NOMO-1 (cell line): Measurements from ENCODE around the gene GLP2R.

Source experiments
- DNase-seq, 2 experiments: peaks; one replicate each; lab custom pipeline; 2025; ENCODE audit not compliant: unreplicated experiment in 2 of 2; lab: John Stamatoyannopoulos, UW

GLP2R gene

DNA sequence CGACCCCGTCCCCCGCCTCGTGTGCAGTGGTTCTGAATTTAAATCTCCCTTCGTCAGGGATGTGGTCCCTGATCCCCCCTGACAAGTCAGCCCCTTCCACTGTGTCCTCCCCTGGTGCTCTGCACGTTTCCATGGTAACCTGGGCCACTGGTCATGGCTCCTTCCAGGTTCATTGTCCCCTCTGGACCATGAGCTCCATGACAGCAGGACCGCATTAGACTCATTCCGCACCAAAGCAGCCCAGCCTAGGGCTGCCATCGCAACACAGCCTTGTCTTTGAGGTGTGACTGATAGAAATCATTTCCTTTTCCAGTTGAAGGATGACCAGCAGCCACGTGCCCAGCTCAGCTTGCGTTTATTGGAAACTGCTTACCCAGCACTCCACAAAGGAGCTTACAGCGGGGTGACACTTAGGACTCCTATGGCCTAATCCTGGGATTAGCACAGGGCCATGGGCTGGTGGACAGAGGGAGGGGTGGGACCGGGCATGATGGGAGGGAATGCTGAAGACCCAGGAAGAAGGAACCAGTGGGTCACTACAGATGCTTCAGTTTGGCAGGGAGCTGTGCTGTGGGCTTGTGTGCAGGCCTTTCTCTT, 71.7 kb downstream of the GLP2R start:
- DNase-seq, result no peak

DNA sequence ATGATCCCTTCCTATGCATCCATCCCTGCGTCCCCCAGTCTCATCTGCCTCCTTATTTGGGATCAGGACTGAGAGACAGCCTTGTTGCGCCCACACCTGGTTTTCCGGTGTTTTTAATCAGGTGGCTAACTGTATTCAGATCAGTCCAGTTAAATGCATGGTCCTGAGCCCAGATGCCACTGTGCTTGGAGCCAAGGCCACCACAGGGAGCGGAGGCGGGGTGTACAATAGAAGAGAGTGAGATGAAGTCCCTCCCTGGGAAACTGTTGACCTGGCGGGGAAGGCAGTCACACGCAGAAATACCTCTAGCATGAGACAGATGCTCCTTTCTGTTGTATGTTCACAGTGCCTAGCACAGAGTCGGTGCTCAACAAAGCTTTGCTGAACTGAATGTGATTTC, 73.1 kb downstream of the GLP2R start:
- DNase-seq, result no peak

DNA sequence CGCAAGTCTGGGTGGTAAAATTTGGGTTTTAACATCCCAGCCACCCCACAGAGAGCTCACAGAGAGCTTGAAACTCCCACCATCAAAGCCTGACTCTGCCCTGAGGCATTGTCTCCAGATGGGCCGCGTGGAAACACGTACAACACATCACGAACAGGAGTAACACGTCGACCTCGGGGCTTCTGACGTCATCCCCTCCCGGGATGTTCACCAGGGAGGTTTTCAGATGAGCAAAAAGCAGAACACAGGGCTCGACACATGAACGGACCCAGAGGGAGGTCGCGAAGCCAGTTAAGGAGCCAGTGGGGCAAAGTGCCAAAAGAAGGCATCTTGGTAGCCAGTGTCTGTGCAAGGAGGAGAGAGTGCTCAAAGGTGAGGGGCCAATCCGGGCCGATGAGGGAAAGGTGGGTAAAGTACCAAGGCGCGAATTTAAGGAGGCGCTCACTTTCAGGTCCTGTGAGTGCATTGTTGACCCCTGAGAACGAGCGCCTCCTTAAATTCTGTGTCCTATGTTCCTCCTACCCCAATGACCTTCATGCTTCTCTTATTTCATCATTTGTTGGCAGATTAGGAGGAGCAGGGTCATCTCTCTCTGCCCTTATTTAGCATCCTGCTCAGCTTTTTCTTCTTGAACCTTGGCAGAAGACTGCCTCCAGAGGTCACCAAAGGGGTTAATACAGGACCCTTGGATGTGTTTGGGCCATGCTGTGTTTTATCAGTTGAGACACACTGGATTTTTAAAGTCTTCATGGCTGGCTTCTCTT, 73.7 kb downstream of the GLP2R start:
- DNase-seq, result no peak

DNA sequence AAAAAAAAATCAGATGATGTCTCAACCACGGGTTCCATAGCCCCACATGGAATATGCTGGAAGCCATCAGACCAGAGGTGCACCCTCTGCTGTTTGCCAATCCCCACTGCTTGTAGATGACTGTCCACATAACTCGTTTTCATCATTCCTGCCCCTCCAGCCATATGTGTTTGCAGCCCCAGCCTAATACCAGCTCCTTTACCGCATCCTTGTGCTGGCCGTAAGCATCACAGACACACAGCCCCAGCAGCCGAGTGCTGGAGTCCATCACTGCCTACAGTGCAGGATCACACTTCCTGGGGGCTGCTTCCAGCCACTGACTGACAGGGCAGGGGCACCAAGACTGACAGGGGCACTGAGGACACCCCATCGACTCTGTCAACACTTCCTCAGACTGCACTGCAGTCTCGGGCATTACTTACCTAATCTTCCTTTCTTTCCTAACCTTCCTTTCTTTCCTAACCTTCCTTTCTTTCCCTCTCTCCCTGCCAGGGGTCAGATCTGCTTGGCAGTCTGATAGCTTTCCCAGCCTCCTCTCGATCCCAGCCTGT, 74.4 kb downstream of the GLP2R start:
- DNase-seq, result no peak

DNA sequence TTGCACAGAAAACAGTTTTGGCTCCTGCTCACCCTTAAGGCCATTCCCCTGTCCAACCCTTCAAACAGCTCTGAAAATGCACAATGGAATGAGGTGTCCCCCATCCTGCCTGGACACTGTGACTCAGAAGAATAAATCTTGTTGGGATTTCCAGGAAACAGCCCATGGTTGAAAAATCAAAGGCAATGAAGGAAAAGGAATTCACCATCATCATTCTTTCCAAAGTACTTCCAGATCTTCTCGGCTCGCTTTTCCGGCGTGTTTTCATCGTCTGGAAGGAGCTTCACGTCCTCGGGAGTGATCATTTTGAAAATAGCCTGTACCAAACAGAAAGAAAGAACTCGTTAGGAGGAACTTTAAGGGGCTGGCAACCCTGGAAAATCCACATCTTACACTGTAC, 75.1 kb downstream of the GLP2R start:
- DNase-seq, result no peak

DNA sequence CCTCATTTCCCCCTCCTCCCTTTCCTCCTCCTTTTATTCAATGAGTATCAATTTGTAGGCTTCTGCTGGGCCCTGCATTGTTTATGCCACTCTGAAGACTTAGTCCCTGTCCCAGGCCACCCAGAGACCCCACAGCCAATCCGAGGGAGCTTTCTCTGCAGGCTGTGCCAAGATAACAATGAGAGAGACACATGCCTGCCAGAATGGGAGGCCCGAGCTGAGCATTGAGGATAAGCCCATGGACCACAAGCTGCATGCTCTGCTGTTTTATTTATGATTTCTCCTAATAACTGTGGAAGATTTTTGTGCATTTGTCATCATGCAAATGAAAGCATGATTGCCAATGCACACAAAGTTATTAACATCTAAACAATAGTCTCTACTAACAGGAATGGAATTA, 76.4 kb downstream of the GLP2R start:
- no peak for DNase-seq

DNA sequence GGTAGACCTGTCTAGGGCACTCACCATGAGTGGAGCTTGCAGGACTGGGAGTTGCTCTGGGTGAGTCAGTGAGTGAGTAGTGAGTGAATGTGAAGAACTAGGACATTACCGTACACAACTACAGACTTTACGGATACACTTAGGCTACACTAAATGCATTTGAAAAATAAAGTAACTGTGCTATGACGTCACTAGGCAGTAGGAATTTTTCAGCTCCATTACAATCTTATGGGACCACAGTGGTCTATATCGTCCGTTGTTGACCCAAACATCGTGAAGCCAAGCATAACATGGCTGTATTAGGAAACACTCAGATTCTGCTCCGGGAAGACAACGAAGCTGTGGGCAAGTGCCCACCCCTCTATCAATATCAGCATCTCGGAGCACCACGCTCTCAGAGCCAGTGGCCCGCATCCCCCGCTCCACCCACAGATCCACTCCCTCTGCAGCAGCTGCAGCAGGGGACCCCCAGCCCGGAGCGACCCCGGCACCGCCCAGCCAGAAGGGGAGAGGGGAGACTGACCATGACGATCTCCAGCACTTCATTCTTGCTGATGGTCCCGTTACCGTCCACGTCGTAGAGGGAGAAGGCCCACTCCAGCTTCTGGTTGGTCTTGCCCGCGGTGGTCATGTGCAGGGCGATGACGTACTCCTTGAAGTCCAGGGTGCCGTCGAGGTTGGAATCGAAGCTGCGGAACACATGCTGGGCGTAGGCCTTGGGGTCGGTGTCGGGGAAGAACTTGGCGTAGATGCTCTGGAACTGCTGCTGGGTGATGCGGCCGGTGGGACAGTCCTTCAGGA, 78.8 kb downstream of the GLP2R start:
- DNase-seq, result no peak

DNA sequence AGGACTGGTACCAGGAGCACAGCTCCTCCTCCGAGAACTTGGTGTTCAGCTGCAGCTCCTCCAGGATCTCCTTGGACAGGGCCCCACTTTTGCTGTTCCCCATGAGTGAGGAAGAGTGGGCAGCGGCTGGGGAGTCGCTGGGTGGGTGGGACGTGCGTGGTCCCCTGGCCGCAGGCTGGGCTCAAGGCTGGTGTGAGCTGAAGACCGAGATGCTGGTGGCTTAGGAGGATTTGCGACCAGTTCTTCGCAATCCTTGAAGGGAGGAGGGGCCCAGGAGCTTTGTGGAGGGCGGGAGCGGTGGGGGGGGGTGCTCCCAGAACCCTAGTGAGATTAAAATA, 79.3 kb downstream of the GLP2R start, which contains the start of gene RCVRN:
Gene RCVRN (minus strand): TSS at position 194 of the 338 bp plus-strand sequence. CDS start 91 bp downstream, at position 103.
- no peak for DNase-seq

DNA sequence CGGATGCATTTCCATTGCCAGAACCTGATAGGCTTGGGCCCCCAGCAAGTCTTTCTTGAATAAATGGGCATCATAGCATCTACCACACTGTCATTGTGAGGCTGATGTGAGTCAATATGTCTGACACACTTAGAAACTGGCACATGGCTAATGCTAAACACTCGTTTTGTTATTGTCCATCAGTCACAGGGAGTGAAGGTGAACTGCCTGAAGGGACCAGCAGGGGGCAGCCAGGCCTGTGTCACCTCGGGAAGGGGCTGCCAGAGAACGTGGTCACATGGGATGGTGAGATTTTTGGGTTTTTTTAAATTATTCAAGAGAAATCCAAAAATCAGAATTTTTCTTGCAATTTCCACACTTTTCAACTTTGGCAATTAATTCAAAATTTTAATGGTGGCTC, 80.2 kb downstream of the GLP2R start:
- DNase-seq, result no peak

DNA sequence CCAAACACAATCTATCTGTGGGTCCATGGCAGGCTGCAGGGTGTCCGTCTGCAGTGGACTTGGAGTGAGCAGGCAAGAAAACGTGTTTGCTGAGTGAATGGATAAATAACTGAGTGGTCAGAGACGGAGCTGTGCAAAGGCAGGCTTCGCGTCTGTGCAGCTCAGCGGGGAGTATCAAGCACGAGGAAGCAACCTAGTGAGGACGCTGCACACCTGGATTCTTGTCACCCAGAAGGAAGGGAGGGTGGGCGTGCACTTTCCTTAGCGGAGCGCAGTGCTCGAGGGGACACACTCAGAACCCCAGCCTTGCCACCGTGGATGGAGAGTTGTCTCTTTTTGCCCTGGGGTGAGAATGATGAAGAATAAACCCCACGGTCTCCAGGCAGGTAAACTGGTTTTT, 80.9 kb downstream of the GLP2R start:
- no peak for DNase-seq

DNA sequence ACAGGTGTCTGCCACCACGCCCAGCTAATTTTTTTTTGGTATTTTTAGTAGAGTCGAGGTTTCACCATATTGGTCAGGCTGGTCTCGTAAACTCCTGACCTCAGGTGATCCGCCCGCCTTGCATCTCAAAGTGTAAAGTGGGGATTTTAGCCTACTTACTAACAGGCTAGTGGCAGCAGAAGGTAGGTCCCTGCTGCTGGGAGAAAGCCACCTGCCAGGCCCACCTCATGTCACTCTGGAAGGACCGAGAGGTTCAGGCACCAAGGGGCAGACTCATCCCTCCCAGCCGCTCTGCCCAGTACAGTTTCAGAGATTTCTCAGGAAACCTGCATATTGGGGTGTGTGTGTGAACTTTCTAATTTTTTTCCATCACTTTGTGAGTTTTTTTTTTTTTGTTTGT, 81.4 kb downstream of the GLP2R start:
- no peak for DNase-seq

DNA sequence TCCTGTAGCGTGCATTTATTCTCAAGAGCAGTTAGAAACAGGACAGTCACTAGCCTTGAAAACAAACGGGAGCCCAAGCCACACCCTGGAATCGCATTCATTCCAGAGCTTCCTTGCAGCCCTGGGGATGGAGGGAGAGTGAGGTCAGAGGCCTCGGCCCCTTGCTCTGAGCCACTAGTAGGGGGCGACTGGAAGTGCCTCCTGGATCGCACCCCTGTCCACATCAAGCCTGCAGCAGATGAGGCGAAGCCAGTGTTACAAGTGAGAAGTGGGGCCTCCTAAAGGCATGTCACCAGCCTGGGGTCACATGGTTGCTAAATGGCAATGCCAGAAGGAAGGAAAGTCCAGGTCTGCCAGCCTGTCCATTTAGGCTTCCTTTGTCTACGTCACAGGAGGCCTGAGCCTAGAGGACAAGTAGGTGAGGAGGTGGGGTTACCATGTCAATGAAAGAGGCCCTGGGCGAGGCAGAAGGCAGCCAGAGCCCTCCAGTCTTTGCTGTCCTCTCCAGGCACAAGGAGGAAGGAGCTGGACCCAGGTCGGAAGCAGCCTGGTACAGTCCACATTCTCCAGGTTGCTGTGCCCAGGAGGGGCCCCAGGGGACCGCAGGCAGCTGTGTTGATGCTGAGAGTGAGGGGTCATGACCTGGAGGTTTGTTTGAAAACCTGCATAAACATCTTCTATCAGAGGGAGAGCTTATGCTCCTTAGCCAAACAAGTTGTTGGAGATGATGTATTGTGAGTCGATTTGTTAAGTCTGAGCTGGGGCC, 82.3 kb downstream of the GLP2R start:
- no peak for DNase-seq

DNA sequence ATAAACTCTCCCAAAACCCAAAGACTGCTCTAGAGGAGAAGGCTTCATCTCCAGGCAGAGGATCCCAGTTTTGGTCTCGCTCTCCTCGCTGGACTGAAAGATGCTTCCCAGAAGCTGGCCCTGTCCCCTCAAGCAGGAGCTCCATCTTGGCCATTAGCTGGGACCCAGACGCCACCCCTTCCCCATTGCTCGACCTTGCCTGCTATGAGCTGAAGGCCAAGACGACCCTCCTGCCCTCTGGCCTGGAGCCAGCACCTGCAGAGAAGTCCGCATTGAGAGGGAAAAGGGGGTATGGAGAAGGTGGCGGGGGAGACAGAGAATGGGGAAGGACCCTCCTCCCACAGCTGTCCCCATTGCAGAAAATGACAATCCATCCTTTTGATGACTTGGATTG, 82.9 kb downstream of the GLP2R start:
- no peak for DNase-seq

DNA sequence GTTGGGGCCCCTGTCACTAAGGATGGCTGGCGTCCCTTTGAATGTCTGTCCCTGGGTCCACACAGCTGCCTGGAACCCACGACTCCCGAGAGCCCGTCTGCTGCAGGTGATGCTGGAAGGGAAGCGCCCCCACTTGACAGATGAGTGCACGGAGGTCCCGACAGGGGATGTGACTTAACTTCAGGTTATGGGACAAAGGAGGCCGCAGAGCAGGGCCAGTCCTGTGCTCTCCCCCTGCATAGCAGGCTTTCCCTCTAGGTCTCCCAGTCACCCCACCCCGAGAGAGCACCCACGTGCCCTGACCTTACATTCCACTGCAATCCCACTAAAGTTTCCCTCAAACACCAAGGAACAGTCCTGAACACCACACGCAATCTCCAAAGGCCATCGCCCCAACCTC, 85.4 kb downstream of the GLP2R start:
- DNase-seq, result no peak

DNA sequence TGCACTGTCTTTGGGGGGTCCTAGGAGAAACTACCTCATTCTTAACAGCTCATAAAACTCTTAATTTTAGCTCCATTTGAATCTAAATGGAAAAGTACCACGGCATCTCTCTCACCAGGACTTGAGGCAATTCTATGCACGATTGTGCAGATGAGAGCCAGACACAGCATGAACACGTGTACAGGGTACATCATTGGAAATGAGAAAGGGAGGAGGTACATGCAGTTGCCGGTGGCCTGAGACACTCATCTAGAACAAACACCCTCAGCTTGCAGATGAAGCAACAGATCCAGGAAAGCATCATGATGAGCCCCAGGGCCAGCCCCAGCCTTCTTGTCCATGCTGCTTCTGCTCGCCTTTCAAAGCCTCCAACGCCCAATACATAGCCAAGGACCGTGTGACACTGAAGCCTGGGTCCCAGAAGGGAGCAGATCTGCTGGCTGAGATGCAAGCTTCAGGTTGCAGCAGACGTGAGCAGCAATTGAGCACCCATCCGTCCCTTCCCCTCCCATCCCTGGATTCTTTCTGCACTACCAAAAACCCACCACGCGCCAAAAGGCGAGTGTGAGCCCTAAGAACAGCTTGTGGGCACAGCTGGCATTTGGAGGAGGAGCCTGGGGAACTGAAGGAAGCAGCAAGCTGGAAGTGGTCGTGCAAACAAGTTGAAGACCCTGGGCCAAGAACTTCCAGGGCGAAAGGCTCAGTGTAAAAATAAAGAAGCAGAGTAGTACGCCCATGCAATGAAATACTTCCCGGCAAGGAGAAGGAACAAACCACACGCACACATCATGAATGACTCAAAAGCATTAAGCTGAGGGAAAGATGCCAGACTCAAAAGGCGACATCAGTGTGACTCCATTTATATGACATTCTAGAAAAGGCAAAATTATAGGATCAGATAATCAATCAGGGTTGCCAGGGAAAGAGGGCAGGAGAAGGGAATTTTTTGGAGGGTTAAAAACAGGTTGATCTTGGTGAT, 86.7 kb downstream of the GLP2R start:
- DNase-seq, result no peak

DNA sequence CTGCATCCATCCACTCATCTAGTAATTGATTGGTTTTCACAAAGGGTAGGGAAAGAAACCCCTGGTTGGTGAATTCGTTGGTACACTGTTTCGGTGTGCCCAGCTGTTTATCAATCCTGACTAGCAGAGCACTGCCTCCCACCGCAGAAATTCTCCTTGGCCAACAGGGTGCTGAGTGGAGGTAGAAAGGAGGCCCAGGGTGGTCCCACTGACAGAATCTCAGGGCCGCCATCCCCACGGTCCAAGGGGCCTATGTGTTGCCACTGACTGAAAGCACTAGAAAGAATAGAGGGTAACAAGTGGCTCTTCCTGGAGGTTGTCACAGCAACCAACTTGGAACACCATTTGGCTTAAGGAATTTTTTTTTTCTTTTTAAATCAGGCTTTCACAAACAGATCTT, 87.8 kb downstream of the GLP2R start:
- DNase-seq, result no peak

DNA sequence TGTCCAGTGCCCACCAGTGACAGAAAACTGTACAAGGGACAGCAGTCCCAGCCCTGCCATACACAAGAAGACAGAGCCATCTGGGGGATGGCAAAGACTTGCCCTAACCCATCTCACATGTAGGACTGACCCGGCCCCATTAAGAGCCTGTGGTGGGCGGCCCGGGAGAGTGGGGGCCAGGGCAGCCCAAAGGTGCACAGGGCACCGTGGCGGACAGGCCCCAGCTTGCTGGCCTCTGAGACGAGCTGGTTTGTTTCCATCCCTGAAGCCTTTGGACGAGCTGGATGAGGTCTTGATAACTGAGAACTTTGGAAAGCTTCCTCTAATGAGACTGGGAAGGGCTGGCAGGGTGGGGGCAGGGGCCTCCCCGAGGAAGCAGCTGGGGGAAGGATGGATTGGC, 90.4 kb downstream of the GLP2R start:
- DNase-seq, result no peak

DNA sequence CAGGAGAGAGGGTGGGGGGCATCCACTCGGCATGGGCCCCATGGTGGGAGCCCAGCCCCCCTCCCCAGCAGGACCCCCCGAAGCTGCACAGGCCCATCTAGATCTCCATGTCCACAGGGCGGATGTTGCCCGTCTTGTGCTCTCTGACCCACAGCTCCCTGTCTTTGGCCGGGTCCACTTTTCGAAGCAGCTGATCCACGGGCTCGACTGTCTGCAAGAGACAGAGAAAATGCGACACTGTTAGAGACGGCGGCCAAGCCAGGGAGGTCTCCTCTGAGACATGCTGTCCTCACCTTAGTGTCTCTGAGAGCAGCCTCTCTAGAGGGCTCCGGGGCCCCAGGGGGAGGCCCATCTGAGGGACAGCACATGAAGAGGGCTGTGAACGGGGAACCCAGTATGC, 91.4 kb downstream of the GLP2R start:
- no peak for DNase-seq

DNA sequence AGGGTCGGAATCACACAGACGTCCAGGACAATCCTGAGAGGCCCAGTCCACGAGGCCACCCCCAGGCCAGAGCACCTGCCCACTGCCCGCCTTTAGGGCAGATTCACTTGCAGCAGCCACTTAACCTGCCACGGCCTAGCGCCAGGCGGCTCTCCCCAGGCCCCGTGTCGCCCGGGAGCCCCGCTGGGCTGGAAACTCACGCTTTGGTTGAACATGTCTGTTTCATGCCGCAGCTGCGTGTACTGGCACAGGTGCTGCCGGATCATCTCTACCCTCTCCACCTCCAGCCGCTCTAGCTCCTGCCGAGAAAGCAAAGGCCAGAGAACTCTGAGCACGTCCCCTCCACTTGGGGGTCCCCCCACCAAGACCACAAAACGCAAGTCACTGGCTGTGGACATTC, 92.1 kb downstream of the GLP2R start:
- no peak for DNase-seq

DNA sequence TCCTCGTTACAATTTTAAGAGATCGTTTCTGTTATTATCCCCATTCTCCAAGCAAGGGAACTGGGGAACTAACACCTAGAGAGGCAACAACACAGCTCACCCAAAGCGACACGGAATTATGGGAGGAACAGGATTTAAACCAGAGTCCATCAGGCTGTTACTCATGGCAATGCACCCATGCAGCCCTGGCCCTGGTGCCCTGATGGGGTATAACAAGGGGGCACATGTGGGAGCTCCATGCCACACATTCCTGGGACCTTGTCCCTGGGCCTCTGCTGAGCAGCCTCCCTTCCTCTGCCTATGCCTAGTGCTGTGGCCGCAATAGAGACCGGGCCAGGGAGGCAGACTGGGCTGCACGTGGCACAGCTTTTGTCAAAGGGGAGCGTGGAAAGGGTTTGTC, 92.6 kb downstream of the GLP2R start:
- no peak for DNase-seq
